ENCODE data around the gene C22orf31. TPM values are rescaled to one million over a fixed set of nuclear protein-coding genes. Genes with fewer than 3 reads are reported as not detected.

The C22orf31 gene
- total RNA-seq (2012; rRNA removed): not detected in 2 replicates

DNA sequence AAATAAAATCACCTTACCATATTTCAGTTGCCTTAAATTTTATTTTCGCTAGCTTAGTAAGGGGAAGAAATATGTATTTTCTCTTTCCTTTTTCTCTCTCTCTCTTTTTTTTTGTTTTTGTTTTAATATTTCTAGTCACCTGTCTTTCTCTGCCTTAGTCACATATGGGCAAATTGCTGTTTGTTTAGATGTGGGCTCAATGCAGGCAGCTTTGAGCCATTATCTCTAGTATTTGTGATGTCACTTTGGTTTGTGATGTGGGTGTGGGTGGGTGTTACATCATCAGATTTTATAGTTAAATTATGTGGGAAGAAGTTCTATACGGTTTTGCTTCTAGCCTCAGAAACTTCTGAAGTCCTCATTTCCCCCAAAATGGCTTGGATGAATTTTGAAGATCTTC, at the start of gene C22orf31:
Gene C22orf31 (minus strand): TSS at position 59 of the 400 bp plus-strand sequence. CDS start 39 bp downstream, at position 20.
- Histone ChIP-seq H3K27me3 (ENCODE audit: control insufficient read depth, insufficient read depth, low read length) (peaks cover 18% of the 10 kb centered on the region), H3K4me3 (ENCODE audit: low read length) (no peak within 1 kb of the TSS), H3K4me2 (ENCODE audit: low read length) (no peak within 1 kb of the TSS), H3K9me3 (replicated peaks; ENCODE audit: low read length) (no peaks in the 10 kb centered on the region), H3K4me1 (ENCODE audit: control insufficient read depth, insufficient read depth, low read length) (no peaks in the 10 kb centered on the region), H3K9ac (ENCODE audit: low read depth, low read length) (no peak within 1 kb of the TSS), H3K36me3 (ENCODE audit: insufficient read depth, low read length) (no peaks in the 10 kb centered on the region)

DNA sequence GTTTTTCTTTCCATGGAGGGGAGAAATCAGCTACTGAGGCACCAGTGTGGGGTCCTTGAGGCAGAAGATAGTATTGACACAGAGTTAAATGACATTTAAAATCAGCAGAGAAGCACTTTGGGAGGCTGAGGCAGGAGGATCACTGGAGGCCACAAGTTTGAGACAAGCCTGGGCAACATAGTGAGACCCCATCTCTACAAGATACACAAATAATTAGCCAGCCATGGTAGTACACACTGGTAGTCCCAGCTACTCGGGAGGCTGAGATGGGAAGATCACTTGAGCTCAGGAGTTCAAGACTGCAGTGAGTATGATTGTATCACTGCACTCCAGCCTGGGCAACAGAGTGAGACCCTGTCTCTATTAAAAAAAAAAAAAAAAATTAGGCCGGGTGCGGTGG, 49.3 kb upstream of the C22orf31 start:
- Histone ChIP-seq H3K9ac (ENCODE audit: low read depth, low read length) (no peak overlapping the region), H3K4me2 (ENCODE audit: low read length) (no peak overlapping the region), H3K4me1 (ENCODE audit: control insufficient read depth, insufficient read depth, low read length) (peaks cover 11% of the 10 kb centered on the region), H3K9me3 (replicated peaks; ENCODE audit: low read length) (no peaks in the 10 kb centered on the region), H3K27me3 (ENCODE audit: control insufficient read depth, insufficient read depth, low read length) (peaks cover 6% of the 10 kb centered on the region), H3K4me3 (ENCODE audit: low read length) (no peak overlapping the region), H3K36me3 (ENCODE audit: insufficient read depth, low read length) (no peaks in the 10 kb centered on the region)

DNA sequence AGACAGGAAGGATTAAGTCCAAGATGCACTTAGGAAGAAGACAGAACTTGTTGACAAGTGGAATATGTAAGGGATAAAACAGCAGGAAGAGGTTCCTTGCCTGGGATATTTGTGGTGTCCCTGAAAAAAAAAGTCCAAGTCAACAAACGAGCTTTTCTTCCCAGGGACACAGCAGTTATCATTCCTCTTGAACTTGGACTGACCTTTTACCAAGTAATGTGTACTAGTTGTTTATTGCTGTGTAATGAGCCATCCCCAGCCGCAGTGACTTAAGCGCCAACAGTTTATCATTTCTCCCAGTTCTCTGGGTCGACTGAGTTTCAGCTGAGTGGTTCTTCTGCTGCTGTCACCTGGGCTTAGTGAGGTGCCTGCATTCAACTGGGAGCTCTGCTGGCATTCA, 48.2 kb upstream of the C22orf31 start:
- Histone ChIP-seq H3K4me1 (ENCODE audit: control insufficient read depth, insufficient read depth, low read length) (peaks cover 11% of the 10 kb centered on the region), H3K27me3 (ENCODE audit: control insufficient read depth, insufficient read depth, low read length) (peaks cover 6% of the 10 kb centered on the region), H3K4me3 (ENCODE audit: low read length) (no peak overlapping the region), H3K36me3 (ENCODE audit: insufficient read depth, low read length) (no peaks in the 10 kb centered on the region), H3K9ac (ENCODE audit: low read depth, low read length) (no peak overlapping the region), H3K9me3 (replicated peaks; ENCODE audit: low read length) (no peaks in the 10 kb centered on the region), H3K4me2 (ENCODE audit: low read length) (no peak overlapping the region)

DNA sequence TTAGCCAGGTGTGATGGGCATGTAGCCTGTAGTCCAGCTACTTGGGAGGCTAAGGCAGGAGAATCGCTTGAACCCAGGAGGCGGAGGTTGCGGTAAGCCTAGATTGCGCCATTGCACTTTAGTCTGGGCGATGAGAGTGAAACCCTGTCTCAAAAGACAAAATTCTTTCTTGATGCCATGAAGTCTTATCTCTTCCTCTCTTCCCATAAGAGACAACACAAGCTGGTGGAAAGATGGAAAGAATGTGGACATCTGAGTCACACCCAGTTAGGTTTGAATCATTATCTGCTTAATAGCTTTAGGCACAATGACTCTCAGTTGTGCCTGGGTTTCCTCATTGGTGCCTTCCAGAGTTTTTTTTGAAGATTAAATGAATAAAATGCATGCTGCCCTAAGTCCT, 46.5 kb upstream of the C22orf31 start:
- Histone ChIP-seq H3K4me1 (ENCODE audit: control insufficient read depth, insufficient read depth, low read length) (peaks cover 7% of the 10 kb centered on the region), H3K4me3 (ENCODE audit: low read length) (no peak overlapping the region), H3K9me3 (replicated peaks; ENCODE audit: low read length) (no peaks in the 10 kb centered on the region), H3K36me3 (ENCODE audit: insufficient read depth, low read length) (no peaks in the 10 kb centered on the region), H3K4me2 (ENCODE audit: low read length) (no peak overlapping the region), H3K9ac (ENCODE audit: low read depth, low read length) (no peak overlapping the region), H3K27me3 (ENCODE audit: control insufficient read depth, insufficient read depth, low read length) (peaks cover 6% of the 10 kb centered on the region)

DNA sequence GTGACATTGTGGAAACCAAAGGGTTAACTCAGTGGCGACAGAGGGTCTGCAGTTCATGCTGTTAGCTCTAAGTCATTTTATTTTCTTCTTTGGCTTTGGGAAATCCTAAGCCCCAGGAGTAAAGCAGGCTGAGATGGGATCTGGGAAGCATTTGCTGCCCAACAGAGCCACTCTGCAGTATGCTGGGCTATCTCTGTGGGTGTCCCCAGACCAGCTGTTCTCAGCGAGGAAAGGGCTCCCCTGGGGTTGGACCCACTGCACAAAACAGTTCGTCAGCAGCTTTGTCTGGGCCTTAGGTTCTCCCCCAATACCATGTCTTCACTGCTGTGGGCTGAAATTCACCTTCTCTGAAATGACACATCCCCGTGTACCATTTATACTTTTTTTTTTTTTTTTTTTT, 45.2 kb upstream of the C22orf31 start:
- no peaks in the 10 kb centered on the region for H3K4me1 ChIP-seq (ENCODE audit: control insufficient read depth, insufficient read depth, low read length)
- no peaks in the 10 kb centered on the region for H3K9me3 ChIP-seq (replicated peaks; ENCODE audit: low read length)
- H3K27me3 ChIP-seq (ENCODE audit: control insufficient read depth, insufficient read depth, low read length): peaks cover 6% of the 10 kb centered on the region
- no peaks in the 10 kb centered on the region for H3K36me3 ChIP-seq (ENCODE audit: insufficient read depth, low read length)
- H3K4me3 ChIP-seq (ENCODE audit: low read length): no peak overlapping the region
- H3K9ac ChIP-seq (ENCODE audit: low read depth, low read length): no peak overlapping the region
- no peak overlapping the region for H3K4me2 ChIP-seq (ENCODE audit: low read length)

DNA sequence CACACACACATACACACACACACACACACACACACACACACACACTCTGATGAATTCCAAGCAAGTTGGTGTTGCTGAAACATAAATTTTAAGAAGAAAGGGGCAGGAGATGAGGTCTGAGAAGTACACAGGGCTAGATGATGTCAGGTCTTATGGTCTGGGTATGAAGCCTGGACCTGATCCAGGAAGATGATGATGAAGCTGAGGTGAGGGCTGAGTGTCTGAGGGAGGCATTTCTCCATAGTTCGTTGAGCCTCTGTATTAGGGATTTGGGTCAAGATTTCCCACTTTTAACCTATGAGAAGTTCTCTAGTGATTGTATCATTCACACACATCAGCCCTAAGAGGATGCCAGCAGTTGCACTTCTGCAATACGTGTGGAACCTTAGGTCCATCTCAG, 43.8 kb upstream of the C22orf31 start:
- H3K4me3 ChIP-seq (ENCODE audit: low read length): no peak overlapping the region
- H3K36me3 ChIP-seq (ENCODE audit: insufficient read depth, low read length): no peaks in the 10 kb centered on the region
- H3K9ac ChIP-seq (ENCODE audit: low read depth, low read length): no peak overlapping the region
- H3K9me3 ChIP-seq (replicated peaks; ENCODE audit: low read length): no peaks in the 10 kb centered on the region
- no peaks in the 10 kb centered on the region for H3K4me1 ChIP-seq (ENCODE audit: control insufficient read depth, insufficient read depth, low read length)
- H3K4me2 ChIP-seq (ENCODE audit: low read length): no peak overlapping the region
- peaks cover 6% of the 10 kb centered on the region for H3K27me3 ChIP-seq (ENCODE audit: control insufficient read depth, insufficient read depth, low read length)

DNA sequence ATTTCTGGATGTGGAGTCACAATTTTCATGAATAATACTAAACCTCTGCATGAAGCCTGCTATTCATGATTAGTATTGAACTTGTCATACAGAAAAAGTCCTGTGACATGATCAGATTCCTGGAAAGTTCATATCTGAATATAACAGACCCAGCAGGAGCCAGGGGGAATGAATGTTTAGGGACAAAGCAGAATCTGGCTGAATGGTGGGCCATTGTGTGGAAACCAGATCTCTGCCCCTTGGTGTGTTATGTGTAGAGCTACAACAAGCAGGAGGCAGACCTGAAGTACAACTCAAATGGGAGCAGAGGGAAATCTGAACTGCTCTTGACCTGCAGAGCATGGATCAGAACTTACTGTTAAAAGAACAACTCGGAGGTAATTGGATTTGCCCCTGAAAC, 41.5 kb upstream of the C22orf31 start:
- Histone ChIP-seq H3K36me3 (ENCODE audit: insufficient read depth, low read length) (no peaks in the 10 kb centered on the region), H3K27me3 (ENCODE audit: control insufficient read depth, insufficient read depth, low read length) (peaks cover 6% of the 10 kb centered on the region), H3K4me1 (ENCODE audit: control insufficient read depth, insufficient read depth, low read length) (no peaks in the 10 kb centered on the region), H3K4me3 (ENCODE audit: low read length) (no peak overlapping the region), H3K9ac (ENCODE audit: low read depth, low read length) (no peak overlapping the region), H3K9me3 (replicated peaks; ENCODE audit: low read length) (no peaks in the 10 kb centered on the region), H3K4me2 (ENCODE audit: low read length) (no peak overlapping the region)

DNA sequence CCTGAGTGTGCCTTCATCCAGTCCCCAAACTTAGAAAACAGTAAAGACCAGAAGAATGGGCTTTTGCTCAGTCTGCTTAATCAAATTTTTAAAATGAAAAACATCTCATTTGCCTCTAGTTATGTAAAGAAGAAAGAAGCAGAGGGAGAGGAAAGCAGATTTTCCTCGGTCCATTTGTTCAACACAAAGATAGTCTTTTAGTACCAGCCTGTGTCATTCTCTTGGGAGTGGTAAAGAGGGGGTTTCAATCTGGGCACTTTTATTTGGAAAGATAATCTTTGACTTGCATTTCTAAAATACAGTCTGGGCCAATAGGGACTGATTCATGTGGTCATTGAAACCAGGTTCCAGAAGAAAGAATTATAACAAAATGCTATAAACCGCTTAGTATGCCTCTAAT, 40.7 kb upstream of the C22orf31 start:
- no peaks in the 10 kb centered on the region for H3K9me3 ChIP-seq (replicated peaks; ENCODE audit: low read length)
- H3K9ac ChIP-seq (ENCODE audit: low read depth, low read length): no peak overlapping the region
- H3K27me3 ChIP-seq (ENCODE audit: control insufficient read depth, insufficient read depth, low read length): peaks cover 6% of the 10 kb centered on the region
- H3K4me1 ChIP-seq (ENCODE audit: control insufficient read depth, insufficient read depth, low read length): no peaks in the 10 kb centered on the region
- H3K4me2 ChIP-seq (ENCODE audit: low read length): no peak overlapping the region
- H3K4me3 ChIP-seq (ENCODE audit: low read length): no peak overlapping the region
- H3K36me3 ChIP-seq (ENCODE audit: insufficient read depth, low read length): no peaks in the 10 kb centered on the region

DNA sequence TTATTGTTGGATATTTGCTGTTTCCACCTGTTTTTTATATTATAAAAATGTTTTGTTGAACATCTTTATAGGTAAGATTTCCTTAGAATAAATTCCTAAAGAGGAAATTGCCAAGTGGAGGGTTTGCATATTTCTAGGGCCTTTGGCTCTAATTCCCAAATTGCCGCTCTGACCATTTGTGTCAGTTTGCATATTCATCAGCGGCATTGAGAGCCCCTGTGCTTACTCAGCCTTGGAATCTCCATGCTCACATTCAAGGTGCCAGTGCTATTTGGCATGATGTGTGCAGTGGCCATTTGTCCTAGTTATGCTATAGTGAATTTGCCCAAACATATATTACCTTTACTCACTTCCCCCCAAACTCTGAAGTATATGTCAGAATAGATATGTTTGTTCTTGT, 36.7 kb upstream of the C22orf31 start:
- H3K27me3 ChIP-seq (ENCODE audit: control insufficient read depth, insufficient read depth, low read length): no peaks in the 10 kb centered on the region
- no peak overlapping the region for H3K4me3 ChIP-seq (ENCODE audit: low read length)
- H3K4me2 ChIP-seq (ENCODE audit: low read length): no peak overlapping the region
- H3K4me1 ChIP-seq (ENCODE audit: control insufficient read depth, insufficient read depth, low read length): peaks cover 18% of the 10 kb centered on the region
- H3K9ac ChIP-seq (ENCODE audit: low read depth, low read length): no peak overlapping the region
- no peaks in the 10 kb centered on the region for H3K36me3 ChIP-seq (ENCODE audit: insufficient read depth, low read length)
- H3K9me3 ChIP-seq (replicated peaks; ENCODE audit: low read length): no peaks in the 10 kb centered on the region

DNA sequence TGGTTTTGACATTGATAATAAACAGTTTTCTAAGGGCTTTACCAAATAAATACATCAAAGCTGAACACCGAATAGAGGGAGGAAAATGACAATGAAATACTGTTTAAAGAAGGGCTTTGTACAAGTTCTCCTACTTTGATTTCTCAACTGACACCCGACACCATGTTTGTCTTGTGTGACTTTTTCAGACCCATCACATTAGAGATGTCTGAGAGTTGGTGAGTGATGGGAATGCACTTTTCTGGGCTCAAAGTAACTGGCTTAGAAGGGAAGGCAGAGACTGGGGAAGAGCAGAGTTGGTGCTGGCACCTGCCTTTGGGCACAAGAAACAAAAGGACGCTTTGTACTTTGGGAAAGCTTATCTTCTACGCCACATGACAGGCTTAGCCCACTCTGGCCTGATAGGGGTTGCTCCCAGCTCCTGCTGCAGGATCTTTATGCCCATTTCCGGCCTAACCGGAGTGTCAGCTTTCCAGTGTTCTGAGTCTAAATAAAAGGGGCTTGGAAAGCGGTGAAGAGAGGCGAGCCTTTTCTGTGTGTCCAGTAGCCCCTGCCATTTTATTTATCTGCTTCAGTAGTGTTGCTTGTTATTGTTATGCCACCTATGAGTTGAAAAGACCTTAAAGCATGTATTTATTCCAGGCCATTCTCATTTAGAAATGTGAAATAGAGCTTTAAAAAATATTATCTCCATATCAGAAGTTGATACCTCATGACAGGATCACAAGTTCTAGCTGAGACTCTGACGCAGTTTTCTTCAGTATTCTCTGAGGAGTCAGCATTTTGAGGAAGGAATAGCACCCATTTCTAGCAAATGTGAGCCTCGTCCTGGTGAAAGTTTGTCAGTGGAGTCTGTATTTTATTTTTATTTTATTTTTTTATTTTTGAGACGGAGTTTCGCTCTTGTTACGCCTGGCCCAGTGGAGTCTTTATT, 35.4 kb upstream of the C22orf31 start:
- no peak overlapping the region for H3K4me3 ChIP-seq (ENCODE audit: low read length)
- no peaks in the 10 kb centered on the region for H3K36me3 ChIP-seq (ENCODE audit: insufficient read depth, low read length)
- peak overlapping the region; percentile 42 for H3K4me2 ChIP-seq (ENCODE audit: low read length)
- no peaks in the 10 kb centered on the region for H3K9me3 ChIP-seq (replicated peaks; ENCODE audit: low read length)
- no peak overlapping the region for H3K9ac ChIP-seq (ENCODE audit: low read depth, low read length)
- peaks cover 19% of the 10 kb centered on the region for H3K4me1 ChIP-seq (ENCODE audit: control insufficient read depth, insufficient read depth, low read length)
- H3K27me3 ChIP-seq (ENCODE audit: control insufficient read depth, insufficient read depth, low read length): no peaks in the 10 kb centered on the region

DNA sequence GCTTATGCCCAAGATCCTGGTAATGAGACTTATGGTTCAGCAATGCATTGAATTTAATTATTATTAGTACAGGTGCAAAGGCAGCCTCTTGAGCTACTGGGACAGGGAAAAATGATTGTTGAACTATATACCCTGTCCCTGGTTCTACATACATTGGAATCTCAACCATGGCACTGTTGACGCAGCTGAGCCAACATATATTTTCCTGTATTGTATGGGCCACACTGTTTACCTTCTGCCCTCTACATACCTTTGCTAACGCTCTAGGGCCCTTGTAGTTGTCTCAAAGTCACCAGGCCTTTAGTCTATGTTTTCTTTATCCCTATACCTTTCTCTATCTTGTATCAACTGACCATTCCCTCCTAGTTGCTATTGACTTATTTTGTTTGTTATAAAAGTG, 33.8 kb upstream of the C22orf31 start:
- H3K9ac ChIP-seq (ENCODE audit: low read depth, low read length): no peak overlapping the region
- peaks cover 19% of the 10 kb centered on the region for H3K4me1 ChIP-seq (ENCODE audit: control insufficient read depth, insufficient read depth, low read length)
- H3K4me2 ChIP-seq (ENCODE audit: low read length): no peak overlapping the region
- no peaks in the 10 kb centered on the region for H3K36me3 ChIP-seq (ENCODE audit: insufficient read depth, low read length)
- H3K9me3 ChIP-seq (replicated peaks; ENCODE audit: low read length): no peaks in the 10 kb centered on the region
- no peak overlapping the region for H3K4me3 ChIP-seq (ENCODE audit: low read length)
- H3K27me3 ChIP-seq (ENCODE audit: control insufficient read depth, insufficient read depth, low read length): no peaks in the 10 kb centered on the region
